Activated T-helper 1 cell treated with anti-CD3 and anti-CD28 coated beads, Interleukin-12 subunit alpha, Interleukin-12 subunit beta, Interleukin-2, Interleukin-4 antibody, amounts not matched to agents 30 ng/mL and 10 ng/mL and 1 ng/mL, durations not matched to agents 14 hours and 24 hours and 36 hours (primary cell): ENCODE data around the gene TMEM100. TPM values are rescaled to one million over a fixed set of nuclear protein-coding genes. Genes with fewer than 3 reads are reported as not detected.
"Not testable (repeated sequence)": the region's sequence is repeated elsewhere in the genome, so short reads cannot be mapped to it uniquely, and the experiment has no call there.

Experiments used
- DNase-seq: peaks from one replicate; pipeline ENCODE4 v3.0.0; 2021; ENCODE audit warnings: low spot score
- H3K27ac Mint-ChIP-seq: one replicate; pipeline ENCODE4 v1.8.0; 2021; ENCODE audit warnings: mild to moderate bottlenecking, mixed read lengths
- H3K27me3 Mint-ChIP-seq: one replicate; pipeline ENCODE4 v1.8.0; 2022; ENCODE audit warnings: mild to moderate bottlenecking, moderate library complexity, mixed read lengths; ENCODE audit not compliant: insufficient read depth
- H3K36me3 Mint-ChIP-seq: one replicate; pipeline ENCODE4 v1.8.0; 2021; ENCODE audit warnings: low read depth, mixed read lengths
- H3K4me1 Mint-ChIP-seq: one replicate; pipeline ENCODE4 v1.8.0; 2021; ENCODE audit warnings: low read depth, mixed read lengths
- H3K4me3 Mint-ChIP-seq: one replicate; pipeline ENCODE4 v1.8.0; 2021; ENCODE audit warnings: mild to moderate bottlenecking, moderate library complexity, mixed read lengths
- H3K9me3 Mint-ChIP-seq: one replicate; pipeline ENCODE4 v1.8.0; 2021; ENCODE audit warnings: mixed read lengths
- intact Hi-C: fragments of 100-400 bp; cut with micrococcal nuclease; formaldehyde crosslinking; loops from one replicate; pipeline ENCODE4 v1.15.1; 2024
- total RNA-seq: library from RNA; stranded (reverse); gene quantifications from 2 replicates; pipeline ENCODE4 v1.2.3, GENCODE V29; 2022

The TMEM100 gene
- total RNA-seq, 1 donor from 2014 or later: not detected

- H3K4me1 Mint-ChIP-seq: no peaks in the 10 kb centered on the region
- no peaks in the 10 kb centered on the region for H3K9me3 Mint-ChIP-seq
- DNase-seq: no peak
- H3K27me3 Mint-ChIP-seq: peaks cover 6% of the 10 kb centered on the region
- intact Hi-C loops: no loop called here
- no peaks in the 10 kb centered on the region for H3K36me3 Mint-ChIP-seq
- H3K4me3 Mint-ChIP-seq: no peak overlapping the region
- H3K27ac Mint-ChIP-seq: no peak overlapping the region
Measured at GRCh38 chr17:55687037-55687436, 35.6 kb downstream of the TMEM100 start.

DNA sequence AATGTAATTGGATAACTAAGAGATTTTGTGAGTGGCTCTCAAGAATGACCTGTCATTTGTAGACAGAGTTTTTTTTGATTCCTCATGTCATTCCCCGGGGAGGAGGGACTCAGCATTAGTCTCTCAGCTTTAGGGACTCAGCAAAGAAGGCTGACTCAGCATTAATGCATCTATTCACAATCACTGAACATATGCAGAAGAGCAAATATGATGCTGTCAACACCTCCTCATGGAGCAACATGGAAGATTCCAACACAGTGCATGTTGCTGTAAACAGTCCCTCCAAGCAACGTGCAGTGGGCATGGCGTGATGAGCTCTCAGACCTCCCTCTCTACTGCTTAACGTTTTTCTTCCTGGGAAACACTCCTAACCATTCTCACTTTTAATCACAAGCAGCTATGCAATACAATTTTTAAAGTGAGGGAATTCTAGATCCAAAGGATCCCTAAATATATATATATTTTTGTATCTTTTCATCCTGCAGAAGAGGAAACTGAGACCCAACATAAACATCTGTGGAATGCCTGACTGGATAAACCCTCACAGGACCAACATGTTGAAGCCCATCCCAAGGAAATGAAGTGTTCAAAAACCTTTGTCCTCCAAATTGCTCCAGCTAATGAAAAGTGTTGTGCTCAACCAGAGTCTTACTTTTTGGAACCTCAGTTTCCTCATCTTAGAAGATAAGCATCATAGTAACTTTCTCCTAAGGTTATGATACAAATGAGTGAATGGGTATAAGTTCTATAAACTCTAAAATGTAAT, 38.9 kb downstream of the TMEM100 start:
- Mint-ChIP-seq H3K27ac (no peak overlapping the region), H3K27me3 (peaks cover 8% of the 10 kb centered on the region), H3K36me3 (no peaks in the 10 kb centered on the region), H3K9me3 (no peaks in the 10 kb centered on the region), H3K4me3 (no peak overlapping the region), H3K4me1 (no peaks in the 10 kb centered on the region)
- DNase-seq: no peak
- intact Hi-C loops: no loop called here

DNA sequence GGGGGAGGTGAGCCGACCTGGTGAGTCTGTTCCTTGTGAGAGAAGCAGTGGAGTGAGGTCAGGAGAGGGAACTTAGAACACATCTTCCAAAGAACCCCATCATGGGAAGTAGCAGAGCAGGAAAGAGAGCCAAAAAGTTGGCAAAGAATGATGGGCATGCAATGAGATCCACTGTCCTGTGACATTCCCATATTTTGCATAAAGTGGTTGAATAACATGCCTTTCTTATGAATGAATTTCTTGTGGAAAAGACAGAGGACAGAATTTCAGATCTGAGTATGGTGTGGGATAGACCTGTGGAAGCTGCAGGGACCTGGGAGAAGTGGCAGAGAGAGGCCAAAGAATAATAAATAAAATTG, 41.3 kb downstream of the TMEM100 start:
- Mint-ChIP-seq H3K4me1 (no peaks in the 10 kb centered on the region), H3K36me3 (no peaks in the 10 kb centered on the region), H3K4me3 (no peak overlapping the region), H3K27me3 (peaks cover 8% of the 10 kb centered on the region), H3K27ac (no peak overlapping the region), H3K9me3 (no peaks in the 10 kb centered on the region)
- intact Hi-C loops: no loop called here
- no peak for DNase-seq

GRCh38 chr17:55680686-55681341, 41.9 kb downstream of the TMEM100 start:
- Mint-ChIP-seq H3K36me3 (no peaks in the 10 kb centered on the region), H3K27ac (no peak overlapping the region), H3K27me3 (peaks cover 8% of the 10 kb centered on the region), H3K9me3 (no peaks in the 10 kb centered on the region), H3K4me1 (no peaks in the 10 kb centered on the region), H3K4me3 (no peak overlapping the region)
- DNase-seq: no peak
- intact Hi-C loops: no loop called here

DNA sequence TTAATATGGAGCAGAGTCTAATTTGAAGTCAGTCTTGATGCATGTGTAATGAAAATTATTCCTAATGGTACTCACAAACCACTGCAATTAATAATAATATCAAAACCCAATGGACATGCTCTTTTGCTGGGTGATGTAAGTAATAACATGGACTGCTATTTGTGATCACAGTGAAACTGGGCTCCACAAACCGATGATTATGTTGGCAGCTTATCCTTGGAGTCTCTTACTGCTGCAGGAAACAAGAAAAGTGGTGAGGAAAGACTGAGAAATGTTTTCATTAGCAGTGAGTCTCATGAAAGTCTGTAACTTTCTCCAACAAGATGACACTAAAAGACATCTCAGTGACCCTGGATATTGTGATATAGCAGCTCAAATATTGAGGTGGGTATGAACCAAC, 45.2 kb downstream of the TMEM100 start:
- H3K4me1 Mint-ChIP-seq: no peaks in the 10 kb centered on the region
- DNase-seq: no peak
- no peaks in the 10 kb centered on the region for H3K36me3 Mint-ChIP-seq
- H3K27me3 Mint-ChIP-seq: peaks cover 2% of the 10 kb centered on the region
- H3K9me3 Mint-ChIP-seq: peaks cover 10% of the 10 kb centered on the region
- H3K4me3 Mint-ChIP-seq: no peak overlapping the region
- intact Hi-C loops: no loop called here
- H3K27ac Mint-ChIP-seq: no peak overlapping the region

- H3K27me3 Mint-ChIP-seq: peaks cover 2% of the 10 kb centered on the region
- no peak for DNase-seq
- no peak overlapping the region for H3K27ac Mint-ChIP-seq
- H3K4me3 Mint-ChIP-seq: no peak overlapping the region
- no peaks in the 10 kb centered on the region for H3K36me3 Mint-ChIP-seq
- intact Hi-C loops: no loop called here
- peaks cover 10% of the 10 kb centered on the region for H3K9me3 Mint-ChIP-seq
- H3K4me1 Mint-ChIP-seq: no peaks in the 10 kb centered on the region
Measured at GRCh38 chr17:55676274-55676673, 46.4 kb downstream of the TMEM100 start.

DNA sequence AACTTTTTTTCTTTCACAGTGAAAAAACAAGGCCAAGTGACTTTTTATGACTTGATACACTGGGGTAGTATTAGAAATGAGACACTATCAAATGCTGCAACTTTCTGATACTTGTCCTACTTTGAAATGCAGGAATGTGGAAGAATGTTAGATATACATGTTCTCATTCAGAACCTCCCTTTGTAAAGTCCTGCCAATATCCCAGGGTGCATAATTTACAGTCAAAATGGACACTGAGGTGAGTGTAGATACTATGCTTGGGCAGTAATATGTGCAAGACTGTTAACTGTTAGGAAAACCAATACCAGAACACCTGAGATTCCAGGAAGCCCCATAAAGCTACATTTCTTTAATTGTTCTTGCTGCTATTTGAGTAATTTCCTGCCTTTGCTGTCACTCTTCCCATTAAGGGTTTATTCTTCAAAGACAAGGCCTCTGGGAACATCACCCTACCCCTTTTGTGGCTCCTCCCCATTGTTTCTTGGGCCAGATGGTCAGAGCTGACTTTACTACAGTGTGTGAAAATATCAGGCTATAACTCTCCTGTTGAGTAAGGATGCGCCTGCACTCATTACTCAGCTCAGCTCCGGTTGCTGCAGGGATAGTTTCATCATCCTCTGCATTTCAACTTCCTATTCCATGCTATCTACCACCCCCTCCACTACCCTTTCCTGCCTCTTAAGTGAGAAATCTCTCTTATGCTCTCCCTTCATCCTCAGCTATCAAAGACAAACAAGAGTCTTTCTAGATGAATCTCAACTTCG, 48.7 kb downstream of the TMEM100 start:
- DNase-seq: no peak
- H3K9me3 Mint-ChIP-seq: peaks cover 10% of the 10 kb centered on the region
- H3K27ac Mint-ChIP-seq: no peak overlapping the region
- H3K4me1 Mint-ChIP-seq: no peaks in the 10 kb centered on the region
- intact Hi-C loops: no loop called here
- no peak overlapping the region for H3K4me3 Mint-ChIP-seq
- no peaks in the 10 kb centered on the region for H3K36me3 Mint-ChIP-seq
- no peaks in the 10 kb centered on the region for H3K27me3 Mint-ChIP-seq

DNA sequence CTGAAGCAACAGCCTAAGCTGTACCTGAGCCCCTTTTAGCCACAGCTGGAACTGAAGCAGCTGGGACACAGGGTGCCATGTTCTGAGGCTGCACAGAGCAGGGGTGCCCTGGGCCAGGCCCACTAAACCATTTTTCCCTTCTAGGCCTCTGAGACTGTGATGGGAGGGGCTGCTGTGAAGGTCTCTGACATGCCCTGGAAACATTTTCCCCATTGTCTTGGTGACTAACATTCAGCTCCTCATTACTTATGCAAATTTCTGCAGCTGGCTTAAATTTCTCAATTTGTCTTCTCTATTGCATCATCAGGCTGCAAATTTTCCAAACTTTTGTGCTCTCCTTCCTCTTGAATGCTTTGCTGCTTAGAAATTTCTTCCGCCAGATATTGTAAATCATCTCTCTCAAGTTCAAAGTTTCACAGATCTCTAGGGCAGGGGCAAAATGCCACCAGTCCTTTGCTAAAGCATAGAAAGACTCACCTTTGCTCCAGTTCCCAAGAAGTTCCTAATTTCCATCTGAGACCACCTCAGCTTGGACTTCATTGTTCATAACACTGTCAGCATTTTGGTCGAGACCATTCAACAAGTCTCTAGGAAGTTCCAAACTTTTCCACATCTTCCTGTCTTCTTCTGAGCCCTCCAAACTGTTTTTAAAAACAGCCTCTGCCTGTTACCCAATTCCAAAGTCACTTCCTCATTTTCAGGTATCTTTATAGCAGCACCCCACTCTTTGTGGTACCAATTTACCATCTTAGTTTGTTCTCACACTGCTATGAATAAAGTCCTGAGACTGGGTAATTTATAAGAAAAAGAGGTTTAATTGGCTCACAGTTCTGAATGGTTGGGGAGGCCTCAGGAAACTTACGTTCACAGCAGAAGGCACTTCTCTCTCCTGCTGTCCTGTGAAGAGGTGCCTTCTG, 49.8 kb downstream of the TMEM100 start:
- H3K27me3 Mint-ChIP-seq: no peaks in the 10 kb centered on the region
- H3K27ac Mint-ChIP-seq: no peak overlapping the region
- H3K4me1 Mint-ChIP-seq: no peaks in the 10 kb centered on the region
- no peak overlapping the region for H3K4me3 Mint-ChIP-seq
- H3K36me3 Mint-ChIP-seq: no peaks in the 10 kb centered on the region
- DNase-seq: no peak
- peaks cover 10% of the 10 kb centered on the region for H3K9me3 Mint-ChIP-seq
- intact Hi-C loops: no loop called here

DNA sequence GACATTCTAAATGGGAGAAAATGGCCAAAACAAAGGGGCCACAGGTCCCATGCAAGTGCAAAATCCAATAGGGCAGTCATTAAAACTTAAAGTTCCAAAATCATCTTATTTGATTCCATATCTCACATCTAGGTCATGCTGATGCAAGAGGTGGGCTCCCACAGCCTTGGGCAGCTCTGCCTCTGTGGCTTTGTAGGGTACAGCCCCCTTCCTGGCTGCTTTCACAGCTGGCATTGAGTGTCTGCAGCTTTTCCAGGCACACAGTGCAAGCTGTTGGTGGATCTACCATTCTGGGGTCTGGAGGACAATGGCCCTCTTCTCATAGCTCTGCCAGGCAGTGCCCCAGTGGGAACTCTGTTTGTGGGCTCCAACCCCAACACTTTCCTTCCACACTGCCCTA, 50.7 kb downstream of the TMEM100 start:
- H3K9me3 Mint-ChIP-seq: peaks cover 10% of the 10 kb centered on the region
- H3K4me3 Mint-ChIP-seq, H3K27me3 Mint-ChIP-seq, DNase-seq, intact Hi-C loops, H3K27ac Mint-ChIP-seq, H3K36me3 Mint-ChIP-seq, H3K4me1 Mint-ChIP-seq: not testable (repeated sequence)

Other genes with a start within 250 kb of the TMEM100 start
- not detected in 2 replicates for gene SMIM36, start 211.4 kb downstream of the TMEM100 start, total RNA-seq
- 7.7 and 8.4 TPM in 2 replicates for gene PCTP, start 28.2 kb upstream of the TMEM100 start, total RNA-seq